Lower lobe of right lung (tissue), 2 donors: ENCODE data around the gene KLHDC3. TPM values are rescaled to one million over a fixed set of nuclear protein-coding genes. Genes with fewer than 3 reads are reported as not detected.

Source experiments
- ATAC-seq, 2 donors: fragments of 200-7000 bp; cut with Tn5 transposase; one replicate each; pipeline ENCODE4 v1.9.1; 2020 to 2022; ENCODE audit warnings: mild to moderate bottlenecking in 2 of 2, moderate library complexity in 2 of 2
- DNase-seq: peaks from one replicate; pipeline ENCODE4 v3.0.0-alpha.2; 2020
- H3K27ac ChIP-seq: fragments of 200-600 bp; one replicate; pipeline ENCODE4 v1.8.0; 2022
- H3K27me3 ChIP-seq: fragments of 200-600 bp; one replicate; pipeline ENCODE4 v1.8.0; 2022; ENCODE audit warnings: low read depth
- H3K36me3 ChIP-seq: fragments of 200-600 bp; one replicate; pipeline ENCODE4 v1.8.0; 2022; ENCODE audit warnings: mild to moderate bottlenecking
- H3K4me1 ChIP-seq: fragments of 200-600 bp; one replicate; pipeline ENCODE4 v1.8.0; 2022
- H3K4me3 ChIP-seq: fragments of 200-600 bp; one replicate; pipeline ENCODE4 v1.8.0; 2022; ENCODE audit warnings: mild to moderate bottlenecking
- H3K9me3 ChIP-seq: fragments of 200-600 bp; one replicate; pipeline ENCODE4 v1.8.0; 2022
- intact Hi-C: fragments of 100-400 bp; cut with DNase I; formaldehyde crosslinking; loops from one replicate; pipeline ENCODE4 v1.11.0; 2022
- total RNA-seq: library from RNA; stranded (reverse); fragmentation: NEBNext Ultra II Directional; extraction: Animal tissue kit (Norgen Biotek cat#: 25700); gene quantifications from one replicate; pipeline ENCODE4 v1.2.1, GENCODE V29; 2021
- TF ChIP-seq, protein P1 (sequence below): fragments of 200-600 bp; IDR thresholded peaks from one replicate; pipeline ENCODE4 v1.8.0; 2022; ENCODE audit warnings: antibody characterized with exemption, mild to moderate bottlenecking
- donor health status: DM: no; HTN: yes; CAD: no; lungs with severe emphysema.

KLHDC3 gene
- total RNA-seq, 1 donor from 2014 or later, result 59.3 TPM

DNA sequence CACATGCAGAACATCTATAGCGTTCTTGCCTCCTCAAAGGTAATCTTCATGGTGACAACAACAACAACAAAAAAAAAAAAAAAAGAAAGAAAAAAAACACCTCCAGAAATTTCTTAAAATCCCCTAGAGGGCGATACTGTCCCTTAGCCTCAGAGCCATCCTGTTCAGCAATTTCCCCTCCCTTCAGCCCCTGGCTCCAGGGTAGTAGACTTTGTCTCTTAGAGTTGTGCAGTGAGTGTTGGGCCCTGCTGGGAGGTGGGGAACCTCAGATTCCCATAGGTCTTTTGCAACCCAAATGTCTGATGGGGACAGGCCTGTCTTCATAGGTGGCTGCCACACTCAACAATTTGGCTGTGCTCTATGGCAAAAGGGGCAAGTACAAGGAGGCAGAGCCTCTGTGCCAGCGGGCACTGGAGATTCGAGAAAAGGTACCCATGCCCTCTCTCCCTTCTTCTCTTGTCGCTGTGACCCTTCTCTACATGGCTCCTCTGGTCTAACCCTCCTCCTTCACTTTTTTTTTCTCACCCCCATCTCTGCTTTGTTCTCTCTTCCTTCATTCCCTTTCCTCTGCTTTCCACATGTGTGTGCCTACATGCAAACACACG, 56.1 kb downstream of the KLHDC3 start:
- ATAC-seq (peak; percentile 59 to 71), DNase-seq (no peak)
- TF ChIP-seq, protein P1, sequence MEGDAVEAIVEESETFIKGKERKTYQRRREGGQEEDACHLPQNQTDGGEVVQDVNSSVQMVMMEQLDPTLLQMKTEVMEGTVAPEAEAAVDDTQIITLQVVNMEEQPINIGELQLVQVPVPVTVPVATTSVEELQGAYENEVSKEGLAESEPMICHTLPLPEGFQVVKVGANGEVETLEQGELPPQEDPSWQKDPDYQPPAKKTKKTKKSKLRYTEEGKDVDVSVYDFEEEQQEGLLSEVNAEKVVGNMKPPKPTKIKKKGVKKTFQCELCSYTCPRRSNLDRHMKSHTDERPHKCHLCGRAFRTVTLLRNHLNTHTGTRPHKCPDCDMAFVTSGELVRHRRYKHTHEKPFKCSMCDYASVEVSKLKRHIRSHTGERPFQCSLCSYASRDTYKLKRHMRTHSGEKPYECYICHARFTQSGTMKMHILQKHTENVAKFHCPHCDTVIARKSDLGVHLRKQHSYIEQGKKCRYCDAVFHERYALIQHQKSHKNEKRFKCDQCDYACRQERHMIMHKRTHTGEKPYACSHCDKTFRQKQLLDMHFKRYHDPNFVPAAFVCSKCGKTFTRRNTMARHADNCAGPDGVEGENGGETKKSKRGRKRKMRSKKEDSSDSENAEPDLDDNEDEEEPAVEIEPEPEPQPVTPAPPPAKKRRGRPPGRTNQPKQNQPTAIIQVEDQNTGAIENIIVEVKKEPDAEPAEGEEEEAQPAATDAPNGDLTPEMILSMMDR, result peak; percentile 42
- no peaks in the 10 kb centered on the region for H3K9me3 ChIP-seq
- H3K27me3 ChIP-seq, result no peaks in the 10 kb centered on the region
- H3K4me3 ChIP-seq, result no peak overlapping the region
- no peak overlapping the region for H3K27ac ChIP-seq
- H3K36me3 ChIP-seq, result peaks cover 55% of the 10 kb centered on the region
- intact Hi-C loops, result no loop called here
- peaks cover 5% of the 10 kb centered on the region for H3K4me1 ChIP-seq

Other genes with a start within 250 kb of the KLHDC3 start
- 20.7 TPM for gene BICRAL, start 232.2 kb upstream of the KLHDC3 start, total RNA-seq
- 64.5 TPM for gene RPL7L1, start 134.6 kb upstream of the KLHDC3 start, total RNA-seq
- 9.8 TPM for gene PTCRA, start 98.2 kb upstream of the KLHDC3 start, total RNA-seq
- gene CNPY3, start 84.8 kb upstream of the KLHDC3 start, total RNA-seq, result 84.0 TPM
- gene GNMT, start 53.5 kb upstream of the KLHDC3 start, total RNA-seq, result 2.4 TPM
- 33.3 TPM for gene PEX6, start 35.1 kb upstream of the KLHDC3 start, total RNA-seq
- 24.5 TPM for gene PPP2R5D, start 29.7 kb upstream of the KLHDC3 start, total RNA-seq
- gene MEA1, start 303 bp upstream of the KLHDC3 start, total RNA-seq, result 44.8 TPM
- 35.3 TPM for gene RRP36, start 7.4 kb downstream of the KLHDC3 start, total RNA-seq
- 16.1 TPM for gene CUL7, start 39.6 kb downstream of the KLHDC3 start, total RNA-seq
- gene MRPL2, start 45.2 kb downstream of the KLHDC3 start, total RNA-seq, result 40.1 TPM
- 45.2 TPM for gene KLC4, start 45.4 kb downstream of the KLHDC3 start, total RNA-seq
- gene PTK7, start 62.1 kb downstream of the KLHDC3 start, total RNA-seq, result 81.0 TPM
- gene SRF, start 157.0 kb downstream of the KLHDC3 start, total RNA-seq, result 29.2 TPM
- 41.8 TPM for gene CUL9, start 167.9 kb downstream of the KLHDC3 start, total RNA-seq
- 24.0 TPM for gene DNPH1, start 215.2 kb downstream of the KLHDC3 start, total RNA-seq
- 0.09 TPM for gene TTBK1, start 229.2 kb downstream of the KLHDC3 start, total RNA-seq